ENCODE data around the gene PRR23E. TPM values are rescaled to one million over a fixed set of nuclear protein-coding genes. Genes with fewer than 3 reads are reported as not detected.

PRR23E gene
- total and polyA plus RNA-seq, 10 of the 15 experiments (the other 5 are each of a cell fraction or from before 2014, with no cell fraction given), result not detected

DNA sequence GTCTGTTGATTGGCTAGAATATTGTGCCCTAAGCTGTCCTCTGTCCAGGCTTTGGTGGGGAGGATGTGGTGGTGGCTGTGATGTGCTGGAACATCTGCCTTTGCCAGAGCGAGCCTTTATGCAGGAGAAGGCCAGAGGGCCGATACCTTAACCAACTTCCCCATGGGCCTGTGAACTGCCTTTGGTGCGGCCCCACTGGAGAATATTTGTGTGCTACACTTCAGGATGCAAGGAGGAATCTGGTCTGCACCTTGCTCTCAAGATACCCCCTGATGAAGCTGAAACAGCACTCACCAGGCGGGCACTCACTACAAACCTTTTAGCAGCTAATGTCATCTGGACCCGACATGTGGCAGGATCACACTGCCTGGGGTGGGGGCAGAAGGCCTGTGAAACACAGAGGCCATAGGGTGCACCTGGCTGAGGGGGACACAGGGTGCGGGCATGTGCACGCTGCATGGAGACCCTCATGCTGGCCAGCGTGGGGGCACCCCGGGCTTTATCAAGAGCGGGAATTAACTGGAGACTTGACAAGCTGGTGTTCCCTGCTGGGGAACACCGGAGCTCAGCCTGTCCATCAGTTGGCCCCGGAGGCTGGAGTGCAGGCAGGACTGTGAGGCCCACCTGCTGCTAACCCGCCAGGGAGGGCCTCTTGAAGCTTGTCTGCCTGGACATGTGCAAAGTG, 16.4 kb downstream of the PRR23E start:
- no TSS peak for BruUV-seq (replicated peaks)
- peak; percentile 33 for ATAC-seq
- no peak overlapping the region for H3K9ac ChIP-seq (ENCODE audit: control insufficient read depth, insufficient read depth, low read length)
- no peak overlapping the region for H2AFZ ChIP-seq (ENCODE audit: control insufficient read depth, low read depth, low read length)
- no peaks in the 10 kb centered on the region for H3K27me3 ChIP-seq (replicated peaks in 1 of 2; ENCODE audit: control insufficient read depth in 2 of 2, insufficient read depth in 2 of 2, low read length in 1 of 2)
- H3K4me2 ChIP-seq (ENCODE audit: control insufficient read depth, insufficient read depth), result no peak overlapping the region
- no peaks in the 10 kb centered on the region for H3K36me3 ChIP-seq (ENCODE audit: control insufficient read depth in 2 of 2, insufficient read depth in 2 of 2, low read length in 1 of 2)
- H3K4me3 ChIP-seq, result no peak overlapping the region
- H3K27ac ChIP-seq (ENCODE audit: control insufficient read depth, insufficient read depth), result no peak overlapping the region
- intact Hi-C loops (cut with micrococcal nuclease; ENCODE audit: unreplicated experiment), result no loop called here
- no peak for FAIRE-seq
- no peaks in the 10 kb centered on the region for H3K9me3 ChIP-seq (replicated peaks; ENCODE audit: control insufficient read depth, insufficient read depth, low read length)
- H4K20me1 ChIP-seq (ENCODE audit: control insufficient read depth, insufficient read depth), result no peaks in the 10 kb centered on the region; the same call in 1 of the 2 replicates
- no peak for TF ChIP-seq RCOR1 (conservative IDR thresholded peaks at IDR 0.05; ENCODE audit: low read depth, low read length)
- TF ChIP-seq SMC3 (IDR thresholded peaks at IDR 0.05; ENCODE audit: borderline replicate concordance, low read length), result no peak
- TF ChIP-seq WRNIP1 (IDR thresholded peaks at IDR 0.05; ENCODE audit: borderline replicate concordance, low read depth, low read length), result no peak
- ChIA-PET SMC1A (ENCODE audit: uncharacterized antibody, unreplicated experiment) (interaction anchor here (0.8 to 7.0 kb wide), 6 partner anchors 8 to 19 kb away, joined by 3 to 39 read pairs (median 7); no protein-coding TSS in a partner anchor), CTCF (interaction anchor here (0.8 to 1.4 kb wide), 2 partner anchors 9 to 17 kb away, joined by 3 to 4 read pairs; no protein-coding TSS in a partner anchor), POLR2A (interaction anchor here (1.0 to 3.1 kb wide), 8 partner anchors 9 to 780 kb away, joined by 3 to 20 read pairs (median 4); no protein-coding TSS in a partner anchor), RAD21 (ENCODE audit: unreplicated experiment) (interaction anchor here (0.8 to 3.9 kb wide), 3 partner anchors 9 to 19 kb away, joined by 3 to 48 read pairs (median 3); no protein-coding TSS in a partner anchor)
- H3K4me1 ChIP-seq (ENCODE audit: control insufficient read depth, insufficient read depth, low read length), result no peaks in the 10 kb centered on the region
- H3K79me2 ChIP-seq (ENCODE audit: control insufficient read depth, insufficient read depth, low read length), result no peaks in the 10 kb centered on the region
- WGBS (ENCODE audit: insufficient coverage, insufficient replicate concordance, low lambda C conversion rate, missing lambda C conversion rate), result 18% methylated on average over 13 of the region's 13 CpGs
- in situ Hi-C loops (cut with MboI), result no loop called here
- no peak for DNase-seq (ENCODE audit: low read depth, low spot score)

DNA sequence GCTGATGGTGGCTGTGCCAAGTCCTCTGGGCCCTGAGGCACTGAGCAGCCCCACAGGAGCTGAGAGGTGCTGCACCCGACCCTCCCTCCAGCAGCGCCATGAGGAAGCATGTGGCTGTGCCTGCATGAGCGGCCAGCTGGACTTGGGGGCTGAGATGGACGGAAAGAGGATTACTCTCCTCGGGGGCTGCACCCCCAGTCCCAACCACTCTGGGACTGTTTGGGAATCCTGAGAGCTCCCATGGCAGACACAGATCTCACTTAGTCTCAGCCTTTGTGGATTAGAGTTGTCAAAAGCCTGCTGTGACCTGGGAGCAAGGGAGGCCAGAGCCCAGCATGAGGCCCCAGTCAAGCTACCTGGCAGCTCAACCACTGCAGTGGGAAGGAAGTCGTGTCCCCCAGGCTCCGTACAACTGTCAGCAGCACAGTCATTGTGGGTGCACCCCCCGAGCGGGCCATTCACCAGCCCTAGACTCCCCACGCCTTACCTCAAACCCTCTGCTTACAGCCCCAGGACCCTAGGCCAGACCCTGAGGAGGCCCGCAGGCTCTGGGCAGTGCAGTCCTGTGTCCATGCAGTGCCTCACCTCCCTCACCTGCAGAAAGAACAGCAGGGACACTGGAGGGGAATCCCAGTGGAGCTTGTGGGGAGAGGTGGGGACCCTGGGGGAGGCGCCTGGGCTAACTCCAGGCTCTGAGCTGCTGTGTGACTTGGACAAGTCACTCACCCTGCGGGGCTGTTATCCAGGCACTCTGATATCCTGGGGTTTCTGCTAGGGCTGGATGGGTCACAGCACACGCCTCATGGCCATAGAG, 17.1 kb downstream of the PRR23E start:
- BruUV-seq (replicated peaks), result no TSS peak
- intact Hi-C loops (cut with micrococcal nuclease; ENCODE audit: unreplicated experiment), result no loop called here
- CTCF ChIA-PET, result interaction anchor here (0.7 to 1.4 kb wide), 5 partner anchors 8 to 96 kb away, joined by 3 to 4 read pairs (median 3); no protein-coding TSS in a partner anchor
- POLR2A ChIA-PET, result interaction anchor here (1.0 to 3.1 kb wide), 9 partner anchors 8 to 781 kb away, joined by 3 to 20 read pairs (median 4); no protein-coding TSS in a partner anchor
- WGBS (ENCODE audit: insufficient coverage, insufficient replicate concordance, low lambda C conversion rate, missing lambda C conversion rate), result 13% methylated on average over 14 of the region's 14 CpGs
- no peaks in the 10 kb centered on the region for H3K9me3 ChIP-seq (replicated peaks; ENCODE audit: control insufficient read depth, insufficient read depth, low read length)
- no peaks in the 10 kb centered on the region for H3K27me3 ChIP-seq (replicated peaks in 1 of 2; ENCODE audit: control insufficient read depth in 2 of 2, insufficient read depth in 2 of 2, low read length in 1 of 2)
- in situ Hi-C loops (cut with MboI), result no loop called here
- H2AFZ ChIP-seq (ENCODE audit: control insufficient read depth, low read depth, low read length), result no peak overlapping the region
- no peak overlapping the region for H3K9ac ChIP-seq (ENCODE audit: control insufficient read depth, insufficient read depth, low read length)
- no peak overlapping the region for H3K27ac ChIP-seq (ENCODE audit: control insufficient read depth, insufficient read depth)
- no peaks in the 10 kb centered on the region for H3K4me1 ChIP-seq (ENCODE audit: control insufficient read depth, insufficient read depth, low read length)
- no peak overlapping the region for H3K4me2 ChIP-seq (ENCODE audit: control insufficient read depth, insufficient read depth)
- H3K4me3 ChIP-seq, result no peak overlapping the region
- SMC1A ChIA-PET (ENCODE audit: uncharacterized antibody, unreplicated experiment), result interaction anchor here (0.8 to 7.0 kb wide), 8 partner anchors 7 to 20 kb away, joined by 3 to 39 read pairs (median 4); no protein-coding TSS in a partner anchor
- H3K79me2 ChIP-seq (ENCODE audit: control insufficient read depth, insufficient read depth, low read length), result no peaks in the 10 kb centered on the region
- FAIRE-seq (no peak), ATAC-seq (peak; percentile 32), DNase-seq (ENCODE audit: low read depth, low spot score) (no peak)
- no peaks in the 10 kb centered on the region for H3K36me3 ChIP-seq (ENCODE audit: control insufficient read depth in 2 of 2, insufficient read depth in 2 of 2, low read length in 1 of 2)
- no peaks in the 10 kb centered on the region; the same call in 1 of the 2 replicates for H4K20me1 ChIP-seq (ENCODE audit: control insufficient read depth, insufficient read depth)
- RAD21 ChIA-PET (ENCODE audit: unreplicated experiment), result interaction anchor here (0.5 to 3.9 kb wide), 6 partner anchors 8 to 45 kb away, joined by 3 to 48 read pairs (median 4); no protein-coding TSS in a partner anchor
- TF ChIP-seq, protein P1, sequence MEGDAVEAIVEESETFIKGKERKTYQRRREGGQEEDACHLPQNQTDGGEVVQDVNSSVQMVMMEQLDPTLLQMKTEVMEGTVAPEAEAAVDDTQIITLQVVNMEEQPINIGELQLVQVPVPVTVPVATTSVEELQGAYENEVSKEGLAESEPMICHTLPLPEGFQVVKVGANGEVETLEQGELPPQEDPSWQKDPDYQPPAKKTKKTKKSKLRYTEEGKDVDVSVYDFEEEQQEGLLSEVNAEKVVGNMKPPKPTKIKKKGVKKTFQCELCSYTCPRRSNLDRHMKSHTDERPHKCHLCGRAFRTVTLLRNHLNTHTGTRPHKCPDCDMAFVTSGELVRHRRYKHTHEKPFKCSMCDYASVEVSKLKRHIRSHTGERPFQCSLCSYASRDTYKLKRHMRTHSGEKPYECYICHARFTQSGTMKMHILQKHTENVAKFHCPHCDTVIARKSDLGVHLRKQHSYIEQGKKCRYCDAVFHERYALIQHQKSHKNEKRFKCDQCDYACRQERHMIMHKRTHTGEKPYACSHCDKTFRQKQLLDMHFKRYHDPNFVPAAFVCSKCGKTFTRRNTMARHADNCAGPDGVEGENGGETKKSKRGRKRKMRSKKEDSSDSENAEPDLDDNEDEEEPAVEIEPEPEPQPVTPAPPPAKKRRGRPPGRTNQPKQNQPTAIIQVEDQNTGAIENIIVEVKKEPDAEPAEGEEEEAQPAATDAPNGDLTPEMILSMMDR (IDR thresholded peaks at IDR 0.05 in 2 of 3, conservative IDR thresholded peaks at IDR 0.05 in 1 of 3; ENCODE audit: control insufficient read depth in 2 of 3, extremely low read depth in 1 of 3, insufficient read depth in 1 of 3, low read depth in 3 of 3, low read length in 3 of 3), result no peak
- TF ChIP-seq, protein P2, sequence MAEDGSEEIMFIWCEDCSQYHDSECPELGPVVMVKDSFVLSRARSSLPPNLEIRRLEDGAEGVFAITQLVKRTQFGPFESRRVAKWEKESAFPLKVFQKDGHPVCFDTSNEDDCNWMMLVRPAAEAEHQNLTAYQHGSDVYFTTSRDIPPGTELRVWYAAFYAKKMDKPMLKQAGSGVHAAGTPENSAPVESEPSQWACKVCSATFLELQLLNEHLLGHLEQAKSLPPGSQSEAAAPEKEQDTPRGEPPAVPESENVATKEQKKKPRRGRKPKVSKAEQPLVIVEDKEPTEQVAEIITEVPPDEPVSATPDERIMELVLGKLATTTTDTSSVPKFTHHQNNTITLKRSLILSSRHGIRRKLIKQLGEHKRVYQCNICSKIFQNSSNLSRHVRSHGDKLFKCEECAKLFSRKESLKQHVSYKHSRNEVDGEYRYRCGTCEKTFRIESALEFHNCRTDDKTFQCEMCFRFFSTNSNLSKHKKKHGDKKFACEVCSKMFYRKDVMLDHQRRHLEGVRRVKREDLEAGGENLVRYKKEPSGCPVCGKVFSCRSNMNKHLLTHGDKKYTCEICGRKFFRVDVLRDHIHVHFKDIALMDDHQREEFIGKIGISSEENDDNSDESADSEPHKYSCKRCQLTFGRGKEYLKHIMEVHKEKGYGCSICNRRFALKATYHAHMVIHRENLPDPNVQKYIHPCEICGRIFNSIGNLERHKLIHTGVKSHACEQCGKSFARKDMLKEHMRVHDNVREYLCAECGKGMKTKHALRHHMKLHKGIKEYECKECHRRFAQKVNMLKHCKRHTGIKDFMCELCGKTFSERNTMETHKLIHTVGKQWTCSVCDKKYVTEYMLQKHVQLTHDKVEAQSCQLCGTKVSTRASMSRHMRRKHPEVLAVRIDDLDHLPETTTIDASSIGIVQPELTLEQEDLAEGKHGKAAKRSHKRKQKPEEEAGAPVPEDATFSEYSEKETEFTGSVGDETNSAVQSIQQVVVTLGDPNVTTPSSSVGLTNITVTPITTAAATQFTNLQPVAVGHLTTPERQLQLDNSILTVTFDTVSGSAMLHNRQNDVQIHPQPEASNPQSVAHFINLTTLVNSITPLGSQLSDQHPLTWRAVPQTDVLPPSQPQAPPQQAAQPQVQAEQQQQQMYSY (CRISPR knock-in tag; IDR thresholded peaks at IDR 0.05), result no peak
- TF ChIP-seq SMAD1 (IDR thresholded peaks at IDR 0.05; ENCODE audit: low read depth, partially characterized antibody), result no peak
- TF ChIP-seq POLR2AphosphoS5 (IDR thresholded peaks at IDR 0.05; ENCODE audit: low read length), result no peak
